ENCODE results near the gene PALD1. TPM values are rescaled to one million over a fixed set of nuclear protein-coding genes. Genes with fewer than 3 reads are reported as not detected.
A peak's percentile ranks its signal among the peaks of the same experiment; 100 is the strongest.

The PALD1 gene
- total RNA-seq, 3 donors from 2014 or later: 1.9 to 7.5 (median 5.9) TPM

GRCh38 chr10:70540789-70541360 lies 62.3 kb downstream of the PALD1 start:
- intact Hi-C loops (cut with DNase I; ENCODE audit: low total_unique reads): loop anchor here (5.0 kb wide), 1 partner anchor 651 kb away; no protein-coding TSS in a partner anchor
- TF ChIP-seq, protein P1, sequence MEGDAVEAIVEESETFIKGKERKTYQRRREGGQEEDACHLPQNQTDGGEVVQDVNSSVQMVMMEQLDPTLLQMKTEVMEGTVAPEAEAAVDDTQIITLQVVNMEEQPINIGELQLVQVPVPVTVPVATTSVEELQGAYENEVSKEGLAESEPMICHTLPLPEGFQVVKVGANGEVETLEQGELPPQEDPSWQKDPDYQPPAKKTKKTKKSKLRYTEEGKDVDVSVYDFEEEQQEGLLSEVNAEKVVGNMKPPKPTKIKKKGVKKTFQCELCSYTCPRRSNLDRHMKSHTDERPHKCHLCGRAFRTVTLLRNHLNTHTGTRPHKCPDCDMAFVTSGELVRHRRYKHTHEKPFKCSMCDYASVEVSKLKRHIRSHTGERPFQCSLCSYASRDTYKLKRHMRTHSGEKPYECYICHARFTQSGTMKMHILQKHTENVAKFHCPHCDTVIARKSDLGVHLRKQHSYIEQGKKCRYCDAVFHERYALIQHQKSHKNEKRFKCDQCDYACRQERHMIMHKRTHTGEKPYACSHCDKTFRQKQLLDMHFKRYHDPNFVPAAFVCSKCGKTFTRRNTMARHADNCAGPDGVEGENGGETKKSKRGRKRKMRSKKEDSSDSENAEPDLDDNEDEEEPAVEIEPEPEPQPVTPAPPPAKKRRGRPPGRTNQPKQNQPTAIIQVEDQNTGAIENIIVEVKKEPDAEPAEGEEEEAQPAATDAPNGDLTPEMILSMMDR (IDR thresholded peaks at IDR 0.05): no peak

DNA sequence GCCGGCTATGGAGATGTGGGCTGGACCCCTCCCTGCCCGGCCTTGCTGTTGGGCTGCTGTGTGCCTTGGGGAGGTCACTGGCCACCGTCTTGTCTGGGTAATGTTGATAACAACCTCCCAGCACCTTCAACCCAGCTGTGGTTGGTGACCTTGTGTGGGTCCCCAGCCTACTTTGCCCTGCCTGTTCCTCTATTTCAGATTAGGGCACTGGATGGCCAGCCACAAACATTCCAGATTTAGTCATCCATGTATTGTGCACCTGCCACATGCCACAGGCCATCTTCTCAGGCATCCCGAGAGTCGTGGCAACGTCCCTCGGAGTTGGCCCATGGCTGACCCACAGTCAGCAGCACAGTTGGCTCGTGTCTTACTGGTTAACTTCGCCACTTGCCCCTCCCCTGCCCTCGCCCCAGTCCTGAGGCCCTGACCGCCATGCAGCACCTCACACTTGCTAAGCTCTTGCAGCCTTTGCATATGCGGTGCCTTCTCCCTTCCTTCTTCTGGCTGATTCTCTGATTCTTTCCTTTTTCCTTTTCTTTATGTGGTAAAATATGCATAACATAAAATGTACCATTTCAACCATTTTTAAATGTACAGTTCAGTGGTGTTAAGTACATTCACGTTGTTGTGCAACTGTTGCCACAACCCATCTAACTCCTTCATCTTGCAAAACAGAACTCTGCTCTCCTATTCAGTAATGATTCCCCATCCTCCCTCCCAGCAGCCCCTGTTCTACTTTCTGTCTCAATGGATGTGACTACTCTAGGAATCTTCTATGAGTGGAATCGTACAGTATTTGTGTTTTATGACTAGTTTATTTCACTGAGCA lies 63.4 kb downstream of the PALD1 start:
- no peak for DNase-seq (ENCODE audit: low spot score in 2 of 2)
- no peaks in the 10 kb centered on the region for H3K4me1 ChIP-seq
- TF ChIP-seq, protein P1 (IDR thresholded peaks at IDR 0.05): no peak
- no peak for TF ChIP-seq POLR2AphosphoS5 (IDR thresholded peaks at IDR 0.05)
- TF ChIP-seq POLR2A (IDR thresholded peaks at IDR 0.05): no peak
- no peaks in the 10 kb centered on the region for H3K9me3 ChIP-seq
- H3K4me3 ChIP-seq: no peak overlapping the region
- no peaks in the 10 kb centered on the region for H3K27me3 ChIP-seq
- intact Hi-C loops (cut with DNase I; ENCODE audit: low total_unique reads): loop anchor here (5.0 kb wide), 1 partner anchor 650 kb away; no protein-coding TSS in a partner anchor
- H3K27ac ChIP-seq: no peak overlapping the region
- no peaks in the 10 kb centered on the region for H3K36me3 ChIP-seq

More at GRCh38 chr10:70540789-70541360, 62.3 kb downstream of the PALD1 start:
- Histone ChIP-seq H3K9me3 (no peaks in the 10 kb centered on the region), H3K27me3 (no peaks in the 10 kb centered on the region), H3K36me3 (no peaks in the 10 kb centered on the region), H3K27ac (no peak overlapping the region), H3K4me1 (no peaks in the 10 kb centered on the region), H3K4me3 (no peak overlapping the region)
- no peak for DNase-seq (ENCODE audit: low spot score in 2 of 2)

- DNase-seq (ENCODE audit: low spot score in 2 of 2): no peak
- intact Hi-C loops (cut with DNase I; ENCODE audit: low total_unique reads): loop anchor here (5.0 kb wide), 1 partner anchor 650 kb away; no protein-coding TSS in a partner anchor
- Histone ChIP-seq H3K27ac (no peak overlapping the region), H3K4me3 (no peak overlapping the region), H3K4me1 (no peaks in the 10 kb centered on the region), H3K36me3 (no peaks in the 10 kb centered on the region), H3K27me3 (no peaks in the 10 kb centered on the region), H3K9me3 (no peaks in the 10 kb centered on the region)
- TF ChIP-seq POLR2A (IDR thresholded peaks at IDR 0.05) (no peak), POLR2AphosphoS5 (IDR thresholded peaks at IDR 0.05) (no peak)
- TF ChIP-seq, protein P1 (IDR thresholded peaks at IDR 0.05): peak in 1 of 3 donors; percentile 8
These were observed 64.0 kb downstream of the PALD1 start for GRCh38 chr10:70542565-70542938.

DNA sequence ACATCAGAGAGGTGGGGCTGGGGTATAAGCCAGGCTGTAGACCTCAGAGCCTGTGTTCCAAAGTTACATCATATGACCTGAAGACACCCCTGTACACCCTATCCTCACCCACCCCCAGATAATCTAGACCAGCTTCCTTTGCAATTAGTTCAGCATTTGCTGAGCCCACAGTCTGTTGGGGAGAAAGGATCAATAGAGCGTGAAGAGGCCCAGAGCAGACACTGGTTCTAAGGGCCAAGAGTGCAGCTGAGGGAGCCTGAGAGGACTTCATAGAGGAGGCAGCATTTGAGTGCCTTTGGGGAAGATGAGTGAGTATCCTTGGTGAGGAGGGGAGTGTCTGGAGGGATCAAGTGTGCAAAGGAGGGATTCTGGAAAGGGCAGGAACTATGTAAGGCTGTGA lies 65.3 kb downstream of the PALD1 start:
- H3K27ac ChIP-seq: no peak overlapping the region
- TF ChIP-seq, protein P1 (IDR thresholded peaks at IDR 0.05): no peak
- TF ChIP-seq POLR2A (IDR thresholded peaks at IDR 0.05) (no peak), POLR2AphosphoS5 (IDR thresholded peaks at IDR 0.05) (no peak)
- no peak overlapping the region for H3K4me3 ChIP-seq
- DNase-seq (ENCODE audit: low spot score in 2 of 2): no peak
- H3K4me1 ChIP-seq: no peaks in the 10 kb centered on the region
- H3K36me3 ChIP-seq: no peaks in the 10 kb centered on the region
- intact Hi-C loops (cut with DNase I; ENCODE audit: low total_unique reads): loop anchor here (5.0 kb wide), 1 partner anchor 648 kb away; no protein-coding TSS in a partner anchor
- H3K27me3 ChIP-seq: no peaks in the 10 kb centered on the region
- H3K9me3 ChIP-seq: no peaks in the 10 kb centered on the region

All from breast epithelium (tissue), 4 donors.